B cell (primary cell): Measurements from ENCODE around the gene ABCC1. TPM values are rescaled to one million over a fixed set of nuclear protein-coding genes. Genes with fewer than 3 reads are reported as not detected.

Experiments used
- ATAC-seq: fragments of 200-7000 bp; cut with Tn5 transposase; one replicate; pipeline ENCODE4 v1.10.0; 2021; ENCODE audit warnings: low read depth, mild to moderate bottlenecking, moderate number of reproducible peaks, moderate library complexity
- CTCF ChIA-PET: fragments of 350-600 bp; sonication (Branson Sonifier 250); formaldehyde crosslinking; loops from one replicate; lab custom pipeline; 2021; ENCODE audit warnings: antibody characterized with exemption, inconsistent platforms; lab: Charles Lee
- POLR2A ChIA-PET: fragments of 350-600 bp; sonication (Branson Sonifier 250); formaldehyde crosslinking; loops from one replicate; lab custom pipeline; 2021; ENCODE audit warnings: antibody characterized with exemption; lab: Charles Lee
- DNase-seq: peaks from one replicate; pipeline ENCODE4 v3.0.0; 2013
- H2AFZ ChIP-seq: 2 replicates; pipeline ENCODE4 v1.6.1; 2012; ENCODE audit warnings: mild to moderate bottlenecking, low read depth, low read length; ENCODE audit not compliant: insufficient read depth, poor library complexity, severe bottlenecking
- H3K27ac ChIP-seq, 2 donors: 1 replicate in 1 of 2; 2 replicates in 1 of 2; pipeline ENCODE4 v1.5.1; 2012 to 2013; ENCODE audit warnings: low read length in 2 of 2, mild to moderate bottlenecking in 2 of 2, moderate library complexity in 1 of 2
- H3K27me3 ChIP-seq, 4 experiments: fragments of 200-600 bp in 1 of 4; sonication (generic) in 1 of 4; replicated peaks in 1 of 4; 1 replicate in 2 of 4; 2 replicates in 2 of 4; pipeline versions ENCODE4 v1.6.1 to v1.7.0; 2013 to 2016; ENCODE audit warnings: low read length in 3 of 4, mild to moderate bottlenecking in 2 of 4, mixed read lengths in 1 of 4, moderate library complexity in 1 of 4; ENCODE audit not compliant: insufficient read depth in 4 of 4, control insufficient read depth in 3 of 4; ENCODE audit errors: control extremely low read depth in 1 of 4
- H3K36me3 ChIP-seq, 2 experiments: replicated peaks in 1 of 2; 1 replicate in 1 of 2; 2 replicates in 1 of 2; pipeline versions ENCODE4 v1.6.1 to v1.7.1; 2013; ENCODE audit warnings: low read length in 1 of 2; ENCODE audit not compliant: insufficient read depth in 2 of 2, control insufficient read depth in 1 of 2; ENCODE audit errors: control extremely low read depth in 1 of 2, extremely low read depth in 1 of 2
- H3K4me1 ChIP-seq, 2 donors: fragments of 200-600 bp in 1 of 2; sonication (generic) in 1 of 2; 1 replicate in 1 of 2; 2 replicates in 1 of 2; pipeline versions ENCODE4 v1.5.1 to v1.6.1; 2013 to 2017; ENCODE audit warnings: low read length in 2 of 2; ENCODE audit not compliant: control insufficient read depth in 2 of 2, insufficient read depth in 2 of 2
- H3K4me2 ChIP-seq: replicated peaks from 2 replicates; pipeline ENCODE3; 2012; ENCODE audit warnings: mild to moderate bottlenecking, low read depth, low read length; ENCODE audit not compliant: poor library complexity, severe bottlenecking
- H3K4me3 ChIP-seq, 5 experiments: fragments of 200-600 bp in 1 of 5; sonication (generic) in 1 of 5; 1 replicate in 3 of 5; 2 replicates in 2 of 5; pipeline versions ENCODE4 v1.5.1 to v1.7.0; 2011 to 2016; ENCODE audit warnings: low read length in 4 of 5, mild to moderate bottlenecking in 4 of 5, low read depth in 2 of 5, control low read depth in 1 of 5, moderate library complexity in 1 of 5; ENCODE audit not compliant: insufficient read depth in 1 of 5; ENCODE audit errors: control extremely low read depth in 1 of 5, extremely low read depth in 1 of 5
- H3K79me2 ChIP-seq: fragments of 200-600 bp; sonication (generic); one replicate; pipeline ENCODE4 v1.6.0; 2016; ENCODE audit warnings: low read length; ENCODE audit not compliant: control insufficient read depth, insufficient read depth
- H3K9ac ChIP-seq: fragments of 200-600 bp; sonication (generic); 2 replicates; pipeline ENCODE4 v1.6.1; 2017; ENCODE audit warnings: mild to moderate bottlenecking, low read length, moderate library complexity
- H3K9me3 ChIP-seq, 3 donors: one replicate each; pipeline versions ENCODE4 v1.6.1 to v1.7.1; 2013; ENCODE audit warnings: low read length in 2 of 3; ENCODE audit not compliant: control insufficient read depth in 2 of 3, insufficient read depth in 1 of 3; ENCODE audit errors: control extremely low read depth in 1 of 3
- H4K20me1 ChIP-seq: 2 replicates; pipeline ENCODE4 v1.6.0; 2012; ENCODE audit warnings: mild to moderate bottlenecking, low read length; ENCODE audit not compliant: insufficient read depth, control insufficient read depth, poor library complexity, severe bottlenecking
- H3K27ac Mint-ChIP-seq: one replicate; pipeline ENCODE4 v1.8.0; 2021; ENCODE audit warnings: mixed read lengths
- H3K27me3 Mint-ChIP-seq: one replicate; pipeline ENCODE4 v1.8.0; 2021; ENCODE audit warnings: mixed read lengths
- H3K4me1 Mint-ChIP-seq: one replicate; pipeline ENCODE4 v1.8.0; 2021; ENCODE audit warnings: mixed read lengths
- H3K4me3 Mint-ChIP-seq: one replicate; pipeline ENCODE4 v1.8.0; 2021; ENCODE audit warnings: mixed read lengths
- H3K9me3 Mint-ChIP-seq: one replicate; pipeline ENCODE4 v1.8.0; 2022; ENCODE audit warnings: mixed read lengths; ENCODE audit not compliant: insufficient read depth
- CTCF ChIP-seq: fragments of 200-600 bp; IDR thresholded peaks from one replicate; pipeline ENCODE4 v1.8.0; 2022; ENCODE audit warnings: antibody characterized with exemption, mild to moderate bottlenecking
- EZH2 ChIP-seq: IDR thresholded peaks from 2 replicates; pipeline ENCODE4 v1.6.1; 2012; ENCODE audit warnings: borderline replicate concordance, low read depth, mild to moderate bottlenecking, moderate library complexity, low read length; ENCODE audit not compliant: insufficient read depth, poor library complexity, severe bottlenecking
- WGBS: methylation state at CpG from one replicate; pipeline ENCODE4 v1.1.5; 2013; ENCODE audit warnings: missing lambda C conversion rate; ENCODE audit not compliant: insufficient coverage; 5-methylcytosine and 5-hydroxymethylcytosine counted together
- intact Hi-C: fragments of 100-400 bp; cut with micrococcal nuclease; formaldehyde crosslinking; loops from one replicate; pipeline ENCODE4 v1.10.0; 2022
- polyA plus RNA-seq: library from polyadenylated mRNA; depleted of rRNA; stranded (reverse); fragments of >200 nt; gene quantifications from 2 replicates; pipeline ENCODE4 v1.2.3, GENCODE V29; 2012
- total RNA-seq, 2 donors: library from RNA; stranded (reverse); fragments of 120-200 nt in 1 of 2; gene quantifications; 1 replicate in 1 of 2; 2 replicates in 1 of 2; pipeline versions ENCODE4 v1.2.3 to v1.2.4, GENCODE V29; 2013 to 2022

The ABCC1 gene
- total and polyA plus RNA-seq, 2 donors (not counting 1 experiment from before 2014, with no cell fraction given) = 21.8 to 73.0 TPM

- CTCF ChIA-PET = interaction anchor here (0.6 to 0.7 kb wide), 2 partner anchors 21 to 152 kb away, joined by 3 to 4 read pairs; no protein-coding TSS in a partner anchor
These were observed 66.4 kb downstream of the ABCC1 start for GRCh38 chr16:16015849-16016248.

More at GRCh38 chr16:16015849-16016248, 66.4 kb downstream of the ABCC1 start:
- Histone ChIP-seq H3K4me3 (no peak overlapping the region), H3K79me2 (peaks cover 34% of the 10 kb centered on the region), H3K9me3 (no peaks in the 10 kb centered on the region), H3K4me2 (no peak overlapping the region), H3K36me3 (peaks cover 3 to 69% of the 10 kb centered on the region in 2 experiments), H3K27me3 (no peaks in the 10 kb centered on the region), H3K9ac (no peak overlapping the region), H2AFZ (no peak overlapping the region), H4K20me1 (no peaks in the 10 kb centered on the region), H3K27ac (no peak overlapping the region), H3K4me1 (peaks cover 0 to 7% of the 10 kb centered on the region in 2 donors)
- Mint-ChIP-seq H3K27me3 (no peaks in the 10 kb centered on the region), H3K4me3 (no peak overlapping the region), H3K9me3 (no peaks in the 10 kb centered on the region), H3K4me1 (peaks cover 12% of the 10 kb centered on the region), H3K27ac (no peak overlapping the region)
- 23% methylated on average over 6 of the region's 8 CpGs for WGBS
- POLR2A ChIA-PET = no interaction called here
- no peak for DNase-seq
- intact Hi-C loops = no loop called here
- TF ChIP-seq CTCF (no peak), EZH2 (no peak)
- no peak for ATAC-seq
